NCI-H2107 treated with DMSO at 0.1 percent for 48 hours (cell line): ENCODE data around the gene COL4A2.

ENCODE experiments used
- DNase-seq: peaks from one replicate; lab custom pipeline; 2025; ENCODE audit not compliant: unreplicated experiment; lab: John Stamatoyannopoulos, UW

COL4A2 gene

DNA sequence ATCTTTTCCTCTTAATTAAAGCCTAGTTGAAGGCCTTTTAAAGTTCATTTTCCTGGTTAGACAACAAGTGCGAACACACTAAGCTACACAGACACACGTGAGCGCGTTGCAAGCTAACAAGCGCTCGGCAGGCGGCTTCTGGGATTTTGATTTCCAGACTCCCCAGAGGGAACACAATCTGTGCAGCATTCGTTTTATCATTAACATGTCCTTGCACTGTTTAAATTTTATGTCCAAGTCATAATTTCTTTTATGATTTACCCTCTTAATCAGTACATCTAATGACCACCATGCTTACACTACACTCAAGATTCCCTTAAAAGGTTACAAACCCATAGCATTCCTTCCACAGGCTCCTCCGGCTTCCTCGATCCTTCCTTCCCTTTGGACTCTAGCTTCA is 16.9 kb upstream of the COL4A2 start:
- DNase-seq = no peak

DNA sequence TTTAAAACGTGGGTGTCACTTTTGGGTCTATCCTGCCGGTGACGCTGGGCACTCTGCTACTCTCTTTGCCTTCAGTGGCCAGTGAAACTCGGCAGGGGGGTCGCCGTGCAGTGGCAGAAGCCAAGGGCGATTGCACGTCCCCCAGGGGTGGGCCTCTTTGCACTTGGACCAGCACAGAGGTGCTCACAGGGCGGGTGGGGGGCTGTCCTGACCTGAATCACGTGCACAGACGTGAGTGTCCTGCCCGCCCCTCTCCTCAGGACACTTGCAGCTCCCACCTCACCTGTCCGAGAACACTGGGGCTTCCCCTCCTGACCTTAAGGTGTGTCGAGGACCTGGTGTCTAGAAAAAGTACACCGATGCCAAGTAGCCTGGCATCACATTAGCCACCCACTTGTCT is 16.3 kb upstream of the COL4A2 start:
- DNase-seq = no peak

DNA sequence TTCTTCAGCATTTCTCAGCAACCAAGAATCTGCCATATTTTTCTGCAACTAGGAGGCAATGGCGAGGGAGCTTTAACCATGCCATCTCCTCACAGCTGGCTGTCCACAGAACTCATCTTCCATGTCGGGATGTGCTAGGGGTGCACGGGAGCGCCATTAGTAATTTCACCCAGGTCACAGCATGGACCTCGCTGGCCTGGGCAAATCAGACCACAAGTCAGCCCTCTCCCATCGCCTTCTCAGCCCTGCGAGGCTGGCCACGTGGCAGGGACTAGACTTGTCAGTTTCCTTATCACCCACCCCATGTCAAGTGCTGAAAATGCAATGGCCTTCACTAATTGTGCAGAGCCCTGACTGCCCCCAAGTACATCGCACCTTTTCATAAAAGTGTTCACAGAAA is 15.8 kb upstream of the COL4A2 start:
- no peak for DNase-seq

DNA sequence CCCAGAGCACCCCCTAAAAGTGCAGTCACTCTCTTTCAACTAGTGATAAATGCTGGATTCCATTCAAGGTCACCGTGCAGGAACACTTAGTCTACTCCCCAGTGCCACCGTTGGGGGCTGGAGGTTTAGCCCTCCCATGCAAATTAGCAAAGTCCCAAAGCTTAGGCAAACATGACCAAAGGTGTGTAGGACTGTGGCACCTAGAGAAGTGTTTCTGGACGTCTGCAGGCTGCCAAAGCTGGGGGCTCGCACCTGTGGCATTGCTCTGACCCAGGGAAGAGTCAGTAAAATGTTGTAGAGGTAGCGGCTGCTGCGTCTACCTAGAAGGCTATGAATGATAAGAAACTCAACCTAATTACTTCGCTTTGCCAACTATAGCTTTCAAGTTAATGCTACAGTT is 14.0 kb upstream of the COL4A2 start:
- no peak for DNase-seq

DNA sequence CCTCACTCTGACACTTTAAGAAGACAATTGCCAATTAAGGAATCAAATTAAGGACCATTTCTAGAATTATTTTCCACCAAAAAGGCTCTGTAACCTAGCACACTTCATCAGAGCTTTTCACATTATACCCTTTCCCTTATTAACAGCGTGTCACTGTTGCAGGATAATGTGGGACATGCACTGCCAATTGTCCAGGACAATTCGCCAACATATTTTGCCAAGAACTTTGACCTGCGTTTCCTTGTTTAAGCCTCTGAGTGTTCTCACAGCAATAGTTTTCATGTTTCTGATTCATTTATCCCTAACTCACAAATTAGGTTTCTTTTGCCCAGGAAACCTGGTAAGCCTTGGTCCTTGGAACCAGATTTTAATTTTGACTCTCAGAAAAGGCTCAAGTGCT is 13.4 kb upstream of the COL4A2 start:
- DNase-seq = no peak

DNA sequence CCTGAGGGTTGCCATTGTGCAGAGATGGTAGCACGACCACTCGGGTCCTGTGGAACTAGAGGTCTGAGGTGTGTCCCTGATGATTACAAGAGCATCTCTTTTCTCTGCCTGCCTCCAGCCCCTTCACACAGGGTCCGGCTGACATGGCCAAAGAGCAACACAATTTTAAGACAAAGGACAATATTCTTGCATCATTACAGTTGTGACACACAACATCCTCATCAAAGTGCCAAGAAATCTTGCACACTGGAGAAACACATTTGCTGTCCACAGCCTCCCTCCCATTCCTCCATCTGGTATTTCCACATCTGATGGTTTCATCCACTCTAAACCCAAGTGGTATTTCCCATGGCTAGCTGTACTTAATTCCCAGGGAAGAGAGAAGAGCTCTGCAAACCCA is 12.9 kb upstream of the COL4A2 start:
- no peak for DNase-seq

DNA sequence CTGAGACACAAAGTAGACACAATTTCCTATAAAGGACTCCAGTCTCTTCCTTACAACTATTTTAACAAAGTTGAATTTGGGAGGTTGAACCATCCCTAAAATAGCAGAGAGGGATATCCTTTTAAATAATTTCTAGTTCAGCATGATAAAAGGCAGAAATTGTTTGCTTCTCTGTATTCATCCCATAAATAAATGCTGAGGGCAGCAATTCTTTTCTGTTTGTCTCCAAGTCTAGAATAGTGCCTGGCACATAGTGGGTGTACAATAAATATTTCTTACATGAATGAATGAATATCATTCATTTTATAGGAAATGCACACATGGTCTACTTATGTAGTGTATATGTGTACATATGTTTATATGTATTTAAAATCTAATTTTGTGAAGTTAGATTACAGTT is 12.5 kb upstream of the COL4A2 start:
- DNase-seq = no peak

DNA sequence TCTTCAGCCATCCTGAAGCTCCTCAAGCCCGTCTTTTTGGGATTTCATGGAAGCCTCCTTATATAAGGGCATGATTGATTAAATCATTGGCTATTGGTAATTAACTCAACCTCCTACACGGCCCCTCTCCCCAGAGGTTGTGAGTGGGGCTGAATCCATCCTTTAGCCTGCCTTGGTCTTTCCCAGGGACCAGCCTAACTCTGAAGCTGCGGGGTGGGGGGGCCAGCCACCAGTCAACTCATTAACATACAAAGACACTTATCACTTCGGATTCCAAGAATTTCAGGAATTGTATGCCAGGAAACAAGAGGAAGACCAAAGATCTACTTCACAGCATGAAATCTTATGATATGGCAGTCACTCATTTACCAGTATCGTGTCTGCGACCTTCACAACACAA is 10.1 kb upstream of the COL4A2 start:
- no peak for DNase-seq

DNA sequence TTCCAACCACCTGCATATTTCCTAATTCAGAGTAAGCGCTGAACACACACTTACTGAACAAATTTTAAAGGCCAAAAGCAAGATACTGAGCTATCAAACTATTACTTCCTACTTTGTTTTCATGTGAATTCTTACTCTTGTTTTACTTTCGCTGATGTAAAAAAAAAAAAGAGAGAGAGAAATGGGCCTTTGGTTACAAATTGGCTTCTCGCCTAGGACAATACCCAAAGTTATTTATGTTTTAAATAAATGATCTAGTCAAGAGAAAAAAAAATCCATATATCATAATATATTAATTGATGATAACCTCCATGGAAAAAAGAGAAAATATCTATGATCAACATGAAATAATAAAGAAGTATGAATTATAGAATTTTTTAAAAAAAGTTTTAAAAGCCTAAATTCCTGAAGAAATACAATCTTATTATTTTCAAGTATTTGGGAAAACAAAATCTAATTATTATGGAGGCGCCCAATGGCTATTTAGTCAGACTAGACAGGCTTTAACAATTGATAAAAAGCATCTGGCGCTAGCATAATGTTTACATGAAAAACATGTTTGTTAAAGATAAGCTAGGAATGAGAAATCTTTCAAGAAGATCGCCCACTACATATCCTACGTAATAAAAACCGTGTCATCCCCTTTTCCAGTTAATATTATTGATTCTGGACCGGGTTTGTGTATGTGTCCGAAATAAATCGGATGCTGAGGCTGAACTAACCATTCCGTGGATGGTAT is 9.1 kb upstream of the COL4A2 start:
- DNase-seq = no peak

DNA sequence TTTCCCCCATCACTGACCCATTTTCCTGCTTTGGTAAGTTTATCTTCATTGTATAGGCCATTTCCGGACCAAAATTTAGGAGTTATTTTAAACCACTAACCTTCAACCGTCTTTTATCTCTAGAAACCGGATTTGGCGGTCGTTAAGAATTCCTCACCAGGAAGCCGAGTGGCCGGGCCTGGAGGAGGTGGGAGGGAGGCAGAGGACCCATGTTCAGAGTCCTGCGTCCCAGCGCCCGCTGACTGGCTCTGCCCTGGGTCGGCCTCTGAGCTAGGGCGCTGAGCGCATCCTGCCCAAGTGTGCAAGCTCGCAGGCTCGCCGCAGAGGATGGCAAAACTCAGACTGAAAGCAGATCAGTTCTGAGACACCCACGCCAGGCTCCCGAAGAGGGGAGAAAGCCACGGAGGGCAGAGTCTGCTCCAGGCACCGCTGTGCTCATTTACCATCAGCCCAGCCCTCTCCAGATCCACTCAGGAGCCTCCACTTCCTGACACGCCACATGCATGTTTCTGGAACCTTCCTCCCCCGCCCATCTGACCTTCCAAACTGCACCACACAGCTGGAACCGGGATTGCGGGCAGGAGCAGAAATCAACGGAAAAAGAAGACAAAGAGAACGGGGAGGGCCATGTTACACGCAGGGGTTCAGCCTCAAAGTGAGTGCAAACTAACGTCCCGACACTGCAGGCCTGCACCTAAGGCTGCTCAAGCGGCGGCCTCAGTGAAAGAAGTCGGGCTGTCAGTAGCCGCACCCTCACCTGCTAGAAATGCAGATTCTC is 8.4 kb upstream of the COL4A2 start:
- DNase-seq = no peak

DNA sequence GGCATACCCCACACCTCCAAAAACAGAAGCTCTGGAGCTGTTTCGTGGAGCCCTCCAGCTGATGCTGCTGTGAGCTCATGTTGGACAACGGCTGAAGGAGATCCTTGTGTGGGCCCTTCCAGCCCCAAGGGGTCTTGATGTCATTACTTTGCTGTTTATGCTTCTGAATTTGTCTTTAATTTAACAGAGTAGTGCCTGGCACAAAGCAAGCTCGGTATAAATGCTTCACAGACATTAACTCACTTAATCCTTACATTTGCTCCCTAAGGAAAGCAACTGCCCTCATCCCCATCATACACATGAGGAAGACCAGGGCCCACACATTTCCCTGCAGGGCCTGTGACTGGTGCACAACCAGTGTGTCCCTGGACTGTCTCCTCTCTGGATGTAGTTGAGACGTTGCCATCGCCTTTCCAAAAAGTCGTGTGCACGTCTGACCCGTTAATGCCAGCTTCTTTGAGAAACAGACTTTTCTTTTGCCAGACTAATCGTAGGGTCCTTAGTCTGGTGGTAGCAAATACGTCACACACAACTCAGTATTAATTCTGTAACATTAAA is 7.7 kb upstream of the COL4A2 start:
- no peak for DNase-seq

DNA sequence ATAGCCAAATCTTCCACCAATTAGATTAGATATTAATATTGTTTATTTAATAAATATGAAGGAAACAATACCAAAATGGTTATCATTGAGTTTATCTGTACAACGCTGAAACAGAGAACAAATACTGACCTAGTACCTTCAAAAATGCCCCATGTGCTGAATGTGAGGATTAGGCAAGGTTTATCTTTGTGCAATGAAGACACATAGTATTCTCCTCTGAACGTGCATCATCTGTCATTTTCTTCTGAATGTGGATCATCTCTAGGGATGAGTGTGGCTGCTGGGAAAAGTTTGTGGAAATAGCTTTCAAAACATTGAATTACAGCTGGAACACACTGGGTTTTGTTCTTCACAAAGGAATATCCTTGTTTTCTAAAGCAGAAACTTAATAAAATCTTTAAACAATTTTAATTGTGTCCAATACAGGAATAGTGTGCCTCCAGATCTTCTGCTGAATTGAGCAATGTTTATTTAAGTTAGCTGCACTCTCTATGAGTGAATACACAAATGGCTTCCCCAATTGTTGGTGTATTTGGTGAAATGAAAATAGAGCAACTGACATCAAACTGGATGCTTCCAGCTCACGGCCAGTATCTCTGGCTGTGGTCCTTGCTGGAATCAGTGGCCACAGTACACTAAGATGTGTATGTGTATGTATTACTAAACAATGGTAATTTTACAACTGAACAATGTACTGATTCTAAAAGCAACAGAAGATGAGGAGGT is 6.8 kb upstream of the COL4A2 start:
- DNase-seq = no peak

DNA sequence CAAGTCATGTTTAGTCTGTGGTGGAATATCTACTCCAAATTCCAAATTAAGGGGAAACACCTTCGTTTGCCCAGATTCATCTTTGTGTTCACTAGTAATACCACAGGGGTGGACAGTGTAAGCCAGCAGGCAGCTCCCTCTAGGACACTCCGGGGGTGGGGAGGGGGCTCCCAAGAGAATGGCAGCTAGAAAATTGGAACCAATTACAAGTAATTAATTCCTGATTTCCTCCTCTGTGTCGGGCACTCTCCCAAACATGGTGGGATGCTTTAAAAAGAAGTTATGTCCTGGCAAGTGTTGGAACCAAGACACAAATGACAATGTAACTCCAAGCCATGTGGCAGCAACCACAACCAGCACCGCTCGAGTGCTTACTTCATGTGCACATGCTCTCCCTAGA is 6.0 kb upstream of the COL4A2 start:
- no peak for DNase-seq

DNA sequence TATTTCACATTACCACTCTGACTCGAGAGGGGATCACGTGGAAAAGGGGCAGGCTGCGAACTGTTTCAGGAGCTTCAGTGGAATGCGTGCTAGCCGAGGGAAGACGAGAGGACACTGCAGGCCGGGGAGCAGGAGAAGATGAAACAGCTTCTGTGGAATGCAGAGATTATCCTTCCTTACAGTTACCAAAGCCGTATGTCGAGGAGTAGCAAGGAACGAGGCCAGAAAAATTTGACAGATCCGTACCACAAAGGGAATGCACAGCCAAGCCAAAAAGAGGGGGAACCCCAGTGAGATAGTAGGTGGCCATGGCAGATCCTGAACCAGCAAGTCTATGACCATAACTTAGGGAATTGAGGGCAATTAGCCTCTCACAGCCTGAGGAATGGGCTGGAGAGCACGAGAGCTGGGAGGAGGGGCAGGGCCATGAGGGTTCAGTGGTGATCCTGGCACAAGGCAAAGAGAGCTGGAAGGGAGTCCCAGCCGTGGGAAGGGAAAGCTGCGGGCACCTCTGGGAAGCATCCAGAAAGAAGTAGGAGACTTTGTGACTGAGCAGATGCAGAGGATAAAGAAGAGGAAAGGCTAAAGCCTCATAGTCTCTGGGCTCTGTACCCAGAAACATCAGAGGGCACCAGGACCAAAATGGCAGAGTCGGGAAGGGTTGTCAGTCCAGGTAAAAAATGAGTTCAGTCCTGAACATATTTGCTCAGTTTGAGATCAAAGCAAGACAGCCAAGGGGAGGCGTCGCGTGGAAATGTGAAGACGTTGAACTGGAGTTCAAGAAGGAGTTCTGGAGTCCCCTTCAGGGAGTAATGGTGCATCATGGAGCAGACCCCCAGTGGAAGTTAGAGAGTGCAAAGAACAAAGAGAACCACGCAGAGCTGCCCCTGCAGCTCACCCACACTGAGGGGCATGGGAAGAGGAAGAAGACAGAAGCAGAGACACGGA is 5.2 kb upstream of the COL4A2 start:
- no peak for DNase-seq

DNA sequence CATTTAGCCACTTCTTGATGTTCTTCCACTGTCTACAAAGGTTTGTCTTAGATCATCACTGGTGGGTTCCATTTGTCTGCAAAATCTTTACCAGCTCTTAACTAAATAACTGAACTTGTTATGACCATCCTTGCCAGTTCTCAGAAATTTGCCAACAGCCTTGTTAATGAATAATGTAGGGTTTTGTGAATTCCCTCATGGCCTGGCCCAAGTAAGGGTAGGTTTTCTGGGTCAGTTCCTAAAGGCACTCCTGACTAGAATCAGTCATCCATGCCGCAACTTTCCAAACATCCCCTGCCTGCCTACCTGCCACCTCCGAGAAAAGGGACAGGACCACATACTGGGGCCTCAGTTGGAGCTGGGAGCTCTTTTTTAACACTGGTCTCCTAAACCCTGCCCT is 4.1 kb upstream of the COL4A2 start:
- no peak for DNase-seq

DNA sequence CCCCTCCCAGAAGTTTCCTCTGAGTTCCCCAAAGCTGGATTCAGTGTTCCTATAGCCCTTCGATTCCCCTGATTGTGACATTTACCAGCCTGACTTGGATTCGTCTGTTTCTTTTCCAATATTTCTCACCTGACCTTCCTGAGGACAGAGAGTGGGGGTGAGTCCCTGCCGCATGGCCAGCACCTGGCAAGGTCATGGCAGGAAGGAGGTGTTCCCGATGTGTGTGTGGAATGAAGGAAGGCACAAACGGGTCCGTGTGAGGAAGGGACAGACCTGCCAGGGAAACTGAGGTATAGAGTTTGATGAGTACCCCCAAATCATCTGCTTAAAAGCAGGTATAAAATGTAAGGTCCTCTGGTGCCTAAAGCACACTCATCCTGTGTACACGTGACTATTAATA is 3.4 kb upstream of the COL4A2 start:
- no peak for DNase-seq

DNA sequence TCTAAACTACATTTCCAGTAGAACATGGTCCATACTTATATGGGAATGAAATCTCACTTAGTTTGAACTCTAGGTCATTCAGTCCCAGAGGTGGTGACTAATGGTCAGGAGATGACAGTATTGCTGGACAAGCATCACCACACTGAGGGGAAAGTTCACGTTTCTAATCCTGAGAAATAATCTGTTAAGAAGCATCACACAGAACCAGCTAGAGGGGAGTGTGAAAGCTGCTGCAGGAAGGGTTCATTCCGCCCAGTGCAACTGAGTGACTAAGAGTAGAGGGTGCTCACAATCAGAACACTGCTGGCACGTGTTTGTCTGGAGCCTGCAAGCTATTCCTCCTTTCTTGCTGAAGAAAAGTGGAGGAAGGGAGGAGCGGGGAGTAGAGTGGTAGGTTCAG is 2.8 kb upstream of the COL4A2 start:
- no peak for DNase-seq

DNA sequence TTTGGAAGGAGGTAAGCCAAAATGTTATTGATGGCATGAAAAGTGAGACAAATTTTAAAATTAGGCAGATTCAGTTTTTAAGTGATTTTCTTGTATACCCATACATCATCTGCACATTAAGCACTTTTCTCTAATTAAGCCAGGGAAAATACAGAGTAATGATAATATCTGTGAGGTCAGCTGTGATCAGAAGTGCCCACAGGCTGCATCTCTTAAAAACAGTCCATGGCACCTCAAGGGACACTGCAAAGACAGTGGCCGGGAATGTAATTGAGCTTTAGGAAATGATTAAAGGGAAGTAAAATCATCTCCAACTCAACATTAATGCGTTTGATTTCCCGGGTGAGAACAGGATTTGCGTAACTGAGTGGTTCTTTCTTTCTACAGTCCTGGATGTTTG is 2.1 kb upstream of the COL4A2 start:
- DNase-seq = no peak

DNA sequence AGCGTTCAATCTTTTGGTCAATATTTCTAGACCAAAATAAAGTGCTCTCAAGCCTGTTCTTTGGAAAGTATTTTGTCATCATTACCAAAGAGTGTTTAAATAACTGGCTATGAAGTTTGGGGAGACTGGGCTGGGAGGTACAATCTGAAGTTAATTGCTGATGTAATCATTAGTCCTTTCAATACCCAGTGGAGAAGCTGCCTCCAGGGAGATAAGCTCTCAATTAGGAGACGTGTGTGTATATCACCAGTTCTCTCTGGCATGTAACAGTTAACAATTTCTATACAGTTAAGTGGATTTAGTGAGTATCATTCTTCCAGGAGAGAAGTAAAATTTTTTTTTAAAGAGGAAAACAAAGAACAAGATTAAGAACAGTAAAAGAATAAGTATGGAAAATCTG is 1.5 kb upstream of the COL4A2 start:
- no peak for DNase-seq

DNA sequence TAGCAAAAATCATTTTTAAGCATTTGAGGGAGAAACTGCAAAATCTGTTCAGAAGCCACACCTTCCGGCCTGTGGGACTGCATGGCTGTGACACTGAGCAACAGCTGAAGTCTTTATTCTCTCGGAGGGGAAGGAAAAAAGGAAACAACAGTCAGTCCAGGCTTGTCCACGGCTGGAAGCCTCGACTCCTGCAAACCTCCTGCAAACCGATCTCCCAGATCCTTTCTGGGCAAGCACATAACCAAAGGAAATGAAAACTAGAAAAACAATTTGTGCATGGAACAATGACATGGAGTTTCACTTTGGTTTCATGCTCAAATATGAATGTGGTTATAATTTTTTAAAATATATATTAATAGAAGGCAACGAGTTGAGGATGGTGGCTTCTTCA is 1.1 kb upstream of the COL4A2 start:
- no peak for DNase-seq
